ENCODE measurements around the gene KLK7.
"Not testable (repeated sequence)": the region's sequence is repeated elsewhere in the genome, so short reads cannot be mapped to it uniquely, and the experiment has no call there.

The KLK7 gene

GRCh38 chr19:50972795-50973376, 10.8 kb downstream of the KLK7 start:
- Histone ChIP-seq H3K4me3 (ENCODE audit: low read length) (no peak overlapping the region), H3K27me3 (ENCODE audit: control insufficient read depth, insufficient read depth, low read length) (no peaks in the 10 kb centered on the region), H3K4me1 (ENCODE audit: control insufficient read depth, insufficient read depth, low read length) (no peaks in the 10 kb centered on the region), H3K36me3 (ENCODE audit: insufficient read depth, low read length) (no peaks in the 10 kb centered on the region), H3K9ac (ENCODE audit: low read depth, low read length) (no peak overlapping the region), H3K4me2 (ENCODE audit: low read length) (no peak overlapping the region), H3K9me3 (replicated peaks; ENCODE audit: low read length) (no peaks in the 10 kb centered on the region)

DNA sequence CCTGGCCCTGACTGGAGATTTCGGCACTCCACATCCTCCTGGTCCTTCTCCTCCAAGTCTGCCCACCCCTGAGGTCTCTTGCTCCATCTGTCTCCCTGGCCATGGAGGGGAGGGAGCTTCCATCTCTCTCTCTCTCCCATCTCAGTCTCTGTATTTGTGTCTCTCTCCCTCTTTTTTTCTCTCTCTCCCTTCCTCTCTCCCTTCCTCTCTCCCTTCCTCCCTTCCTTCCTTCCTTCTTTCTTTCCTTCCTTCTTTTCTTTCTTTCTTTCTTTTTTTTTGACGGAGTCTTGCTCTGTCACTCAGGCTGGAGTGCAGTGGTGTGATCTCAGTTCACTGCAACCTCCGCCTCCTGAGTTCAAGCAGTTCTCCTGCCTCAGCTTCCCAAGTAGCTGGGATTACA, 13.9 kb downstream of the KLK7 start:
- not testable (repeated sequence) for H3K9ac ChIP-seq (ENCODE audit: low read depth, low read length); H3K9me3 ChIP-seq (replicated peaks; ENCODE audit: low read length); H3K27me3 ChIP-seq (ENCODE audit: control insufficient read depth, insufficient read depth, low read length); H3K4me2 ChIP-seq (ENCODE audit: low read length); H3K4me3 ChIP-seq (ENCODE audit: low read length); H3K36me3 ChIP-seq (ENCODE audit: insufficient read depth, low read length); H3K4me1 ChIP-seq (ENCODE audit: control insufficient read depth, insufficient read depth, low read length)

GRCh38 chr19:50969413-50969760, 14.3 kb downstream of the KLK7 start, which contains the start of gene KLK6:
KLK6 (minus strand) TSS chr19:50969591; CDS start chr19:50968104, 1,487 bp downstream.
- no peaks in the 10 kb centered on the region for H3K4me1 ChIP-seq (ENCODE audit: control insufficient read depth, insufficient read depth, low read length)
- no peaks in the 10 kb centered on the region for H3K36me3 ChIP-seq (ENCODE audit: insufficient read depth, low read length)
- H3K9ac ChIP-seq (ENCODE audit: low read depth, low read length), result no peak within 1 kb of the TSS
- H3K4me2 ChIP-seq (ENCODE audit: low read length), result no peak within 1 kb of the TSS
- H3K4me3 ChIP-seq (ENCODE audit: low read length), result no peak within 1 kb of the TSS
- H3K9me3 ChIP-seq (replicated peaks; ENCODE audit: low read length), result peaks cover 7% of the 10 kb centered on the region
- no peaks in the 10 kb centered on the region for H3K27me3 ChIP-seq (ENCODE audit: control insufficient read depth, insufficient read depth, low read length)

GRCh38 chr19:50968716-50969412, 14.9 kb downstream of the KLK7 start:
- Histone ChIP-seq H3K4me3 (ENCODE audit: low read length) (no peak overlapping the region), H3K9ac (ENCODE audit: low read depth, low read length) (no peak overlapping the region), H3K4me2 (ENCODE audit: low read length) (no peak overlapping the region), H3K27me3 (ENCODE audit: control insufficient read depth, insufficient read depth, low read length) (no peaks in the 10 kb centered on the region), H3K36me3 (ENCODE audit: insufficient read depth, low read length) (no peaks in the 10 kb centered on the region), H3K9me3 (replicated peaks; ENCODE audit: low read length) (peaks cover 7% of the 10 kb centered on the region), H3K4me1 (ENCODE audit: control insufficient read depth, insufficient read depth, low read length) (no peaks in the 10 kb centered on the region)

GRCh38 chr19:50967929-50968715, 15.6 kb downstream of the KLK7 start:
- Histone ChIP-seq H3K4me2 (ENCODE audit: low read length) (no peak overlapping the region), H3K4me3 (ENCODE audit: low read length) (no peak overlapping the region), H3K36me3 (ENCODE audit: insufficient read depth, low read length) (no peaks in the 10 kb centered on the region), H3K9me3 (replicated peaks; ENCODE audit: low read length) (peaks cover 7% of the 10 kb centered on the region), H3K4me1 (ENCODE audit: control insufficient read depth, insufficient read depth, low read length) (no peaks in the 10 kb centered on the region), H3K27me3 (ENCODE audit: control insufficient read depth, insufficient read depth, low read length) (no peaks in the 10 kb centered on the region), H3K9ac (ENCODE audit: low read depth, low read length) (no peak overlapping the region)

- no peaks in the 10 kb centered on the region for H3K4me1 ChIP-seq (ENCODE audit: control insufficient read depth, insufficient read depth, low read length)
- H3K4me2 ChIP-seq (ENCODE audit: low read length), result no peak overlapping the region
- H3K9me3 ChIP-seq (replicated peaks; ENCODE audit: low read length), result peaks cover 7% of the 10 kb centered on the region
- H3K36me3 ChIP-seq (ENCODE audit: insufficient read depth, low read length), result no peaks in the 10 kb centered on the region
- no peaks in the 10 kb centered on the region for H3K27me3 ChIP-seq (ENCODE audit: control insufficient read depth, insufficient read depth, low read length)
- no peak overlapping the region for H3K9ac ChIP-seq (ENCODE audit: low read depth, low read length)
- no peak overlapping the region for H3K4me3 ChIP-seq (ENCODE audit: low read length)
Observed at GRCh38 chr19:50964266-50964665, 19.5 kb downstream of the KLK7 start.

DNA sequence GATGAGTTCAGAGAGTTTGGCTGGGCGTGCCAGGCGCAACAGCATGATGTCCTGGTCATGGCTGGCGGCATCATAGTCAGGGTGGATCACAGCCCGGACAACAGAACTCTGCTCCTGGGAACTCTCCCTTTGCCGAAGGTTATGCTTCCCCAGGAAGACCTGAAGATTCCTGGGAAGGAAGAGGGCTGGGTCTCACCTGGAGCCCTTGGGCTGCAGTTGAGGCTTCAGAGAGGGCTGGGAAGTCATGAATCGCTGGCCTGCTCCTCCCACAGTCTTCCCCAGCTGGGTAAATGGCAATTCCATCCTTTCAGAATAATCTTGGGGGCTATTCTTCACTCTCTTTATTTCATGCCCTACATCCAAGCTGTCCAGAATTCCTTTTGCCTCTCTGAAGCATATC, 20.3 kb downstream of the KLK7 start:
- peaks cover 7% of the 10 kb centered on the region for H3K9me3 ChIP-seq (replicated peaks; ENCODE audit: low read length)
- no peaks in the 10 kb centered on the region for H3K27me3 ChIP-seq (ENCODE audit: control insufficient read depth, insufficient read depth, low read length)
- no peak overlapping the region for H3K4me3 ChIP-seq (ENCODE audit: low read length)
- H3K4me2 ChIP-seq (ENCODE audit: low read length), result no peak overlapping the region
- H3K9ac ChIP-seq (ENCODE audit: low read depth, low read length), result no peak overlapping the region
- H3K4me1 ChIP-seq (ENCODE audit: control insufficient read depth, insufficient read depth, low read length), result no peaks in the 10 kb centered on the region
- H3K36me3 ChIP-seq (ENCODE audit: insufficient read depth, low read length), result no peaks in the 10 kb centered on the region

DNA sequence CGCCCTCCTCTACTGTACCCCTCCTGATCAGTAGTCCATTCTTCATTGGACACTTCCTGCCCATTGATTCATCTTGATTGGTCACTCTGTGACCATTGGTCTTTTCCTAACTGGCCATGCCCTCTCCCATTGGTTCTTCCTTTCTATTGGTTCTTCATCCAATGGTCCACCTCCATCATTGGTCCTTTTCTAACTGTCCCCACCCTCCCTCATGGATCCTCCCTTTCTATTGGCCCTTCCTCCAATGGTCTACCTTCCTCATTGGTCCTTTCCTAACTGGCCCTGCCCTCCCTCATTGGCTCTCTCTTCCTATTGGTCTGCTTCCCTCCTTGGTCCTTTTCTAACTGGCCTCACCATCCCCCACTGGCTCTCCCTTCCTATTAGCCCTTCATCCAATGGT, 21.5 kb downstream of the KLK7 start:
- Histone ChIP-seq H3K4me2 (ENCODE audit: low read length) (no peak overlapping the region), H3K4me3 (ENCODE audit: low read length) (no peak overlapping the region), H3K9me3 (replicated peaks; ENCODE audit: low read length) (peaks cover 7% of the 10 kb centered on the region), H3K27me3 (ENCODE audit: control insufficient read depth, insufficient read depth, low read length) (no peaks in the 10 kb centered on the region), H3K9ac (ENCODE audit: low read depth, low read length) (no peak overlapping the region), H3K36me3 (ENCODE audit: insufficient read depth, low read length) (no peaks in the 10 kb centered on the region), H3K4me1 (ENCODE audit: control insufficient read depth, insufficient read depth, low read length) (no peaks in the 10 kb centered on the region)

GRCh38 chr19:50959731-50960500, 23.8 kb downstream of the KLK7 start:
- H3K27me3 ChIP-seq (ENCODE audit: control insufficient read depth, insufficient read depth, low read length), result no peaks in the 10 kb centered on the region
- H3K9me3 ChIP-seq (replicated peaks; ENCODE audit: low read length), result no peaks in the 10 kb centered on the region

GRCh38 chr19:50957587-50957986, 26.1 kb downstream of the KLK7 start:
- Histone ChIP-seq H3K27me3 (ENCODE audit: control insufficient read depth, insufficient read depth, low read length) (no peaks in the 10 kb centered on the region), H3K9me3 (replicated peaks; ENCODE audit: low read length) (no peaks in the 10 kb centered on the region), H3K4me2 (ENCODE audit: low read length) (no peak overlapping the region), H3K36me3 (ENCODE audit: insufficient read depth, low read length) (no peaks in the 10 kb centered on the region), H3K4me1 (ENCODE audit: control insufficient read depth, insufficient read depth, low read length) (no peaks in the 10 kb centered on the region), H3K9ac (ENCODE audit: low read depth, low read length) (no peak overlapping the region), H3K4me3 (ENCODE audit: low read length) (no peak overlapping the region)

More at GRCh38 chr19:50959731-50960500, 23.8 kb downstream of the KLK7 start:
- H3K4me1 ChIP-seq (ENCODE audit: control insufficient read depth, insufficient read depth, low read length), result no peaks in the 10 kb centered on the region
- no peak overlapping the region for H3K4me3 ChIP-seq (ENCODE audit: low read length)
- H3K36me3 ChIP-seq (ENCODE audit: insufficient read depth, low read length), result no peaks in the 10 kb centered on the region
- H3K4me2 ChIP-seq (ENCODE audit: low read length), result no peak overlapping the region
- no peak overlapping the region for H3K9ac ChIP-seq (ENCODE audit: low read depth, low read length)

- Histone ChIP-seq H3K9ac (ENCODE audit: low read depth, low read length) (no peak within 1 kb of the TSS), H3K4me1 (ENCODE audit: control insufficient read depth, insufficient read depth, low read length) (no peaks in the 10 kb centered on the region), H3K27me3 (ENCODE audit: control insufficient read depth, insufficient read depth, low read length) (no peaks in the 10 kb centered on the region), H3K4me3 (ENCODE audit: low read length) (no peak within 1 kb of the TSS), H3K36me3 (ENCODE audit: insufficient read depth, low read length) (no peaks in the 10 kb centered on the region), H3K9me3 (replicated peaks; ENCODE audit: low read length) (peaks cover 5% of the 10 kb centered on the region), H3K4me2 (ENCODE audit: low read length) (no peak within 1 kb of the TSS)
Observed at GRCh38 chr19:50952910-50953309, 30.8 kb downstream of the KLK7 start, which contains the start of gene KLK5. KLK5 (minus strand) TSS chr19:50953038; CDS start chr19:50952657, 381 bp downstream.
